GM19455 (cell line): ENCODE data around the gene BTC.
"Not testable (repeated sequence)": the region's sequence is repeated elsewhere in the genome, so short reads cannot be mapped to it uniquely, and the experiment has no call there.

ENCODE experiments used
- ATAC-seq: cut with Tn5 transposase; IDR thresholded peaks from one replicate; pipeline ENCODE4 v1.9.1; 2021; ENCODE audit not compliant: unreplicated experiment

Gene BTC

GRCh38 chr4:74758551-74759145 lies 35.7 kb downstream of the BTC start:
- no peak for ATAC-seq

- ATAC-seq: no peak
These were observed 37.2 kb downstream of the BTC start for GRCh38 chr4:74757136-74757535.

- ATAC-seq: no peak
These were observed 38.8 kb downstream of the BTC start for GRCh38 chr4:74755486-74755885.

- ATAC-seq: no peak
These were observed 40.1 kb downstream of the BTC start for GRCh38 chr4:74754218-74754617.

DNA sequence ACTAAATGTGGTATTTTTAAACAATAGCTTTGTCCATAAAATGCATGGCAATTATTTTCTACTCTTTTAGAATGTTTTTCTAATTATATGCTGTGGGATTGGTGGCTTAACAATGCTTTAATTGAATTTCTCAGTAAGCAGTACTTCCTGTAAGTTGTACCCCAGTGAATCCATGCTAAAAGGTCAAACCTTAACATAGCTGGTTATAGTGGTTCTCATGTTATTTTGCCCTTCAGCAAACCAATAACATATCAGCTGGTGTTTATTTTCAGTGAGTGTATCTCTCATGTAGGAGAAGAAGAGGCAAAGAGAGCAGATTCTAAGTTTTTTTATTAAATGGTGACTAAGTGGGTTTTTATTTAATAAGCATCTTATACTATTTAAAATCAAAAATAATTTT lies 41.5 kb downstream of the BTC start:
- ATAC-seq: no peak

- ATAC-seq: no peak
These were observed 42.5 kb downstream of the BTC start for GRCh38 chr4:74751856-74752255.

- no peak for ATAC-seq
These were observed 43.1 kb downstream of the BTC start for GRCh38 chr4:74751247-74751646.

- no peak for ATAC-seq
These were observed 52.1 kb downstream of the BTC start for GRCh38 chr4:74742185-74742584.

GRCh38 chr4:74738464-74739143 lies 55.7 kb downstream of the BTC start:
- no peak for ATAC-seq

DNA sequence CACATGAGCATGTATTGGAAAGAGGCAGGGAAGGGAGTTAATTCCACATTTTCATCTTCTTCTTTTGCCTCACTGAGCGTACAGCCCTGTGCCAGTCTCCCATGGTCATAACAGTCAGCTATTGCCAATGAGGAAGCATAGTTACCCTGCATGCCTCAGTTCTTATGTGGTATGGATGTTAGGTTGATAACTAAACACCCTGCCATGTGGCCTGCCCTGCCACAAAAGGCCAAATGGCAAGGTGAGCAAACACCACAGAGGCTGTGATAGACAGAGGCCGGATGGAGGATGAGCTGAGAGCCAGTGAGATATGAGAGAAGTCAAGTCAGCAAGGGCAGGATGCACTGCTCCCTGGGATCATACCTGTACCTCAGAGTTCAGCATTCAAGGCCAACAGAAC lies 59.3 kb downstream of the BTC start:
- no peak for ATAC-seq

DNA sequence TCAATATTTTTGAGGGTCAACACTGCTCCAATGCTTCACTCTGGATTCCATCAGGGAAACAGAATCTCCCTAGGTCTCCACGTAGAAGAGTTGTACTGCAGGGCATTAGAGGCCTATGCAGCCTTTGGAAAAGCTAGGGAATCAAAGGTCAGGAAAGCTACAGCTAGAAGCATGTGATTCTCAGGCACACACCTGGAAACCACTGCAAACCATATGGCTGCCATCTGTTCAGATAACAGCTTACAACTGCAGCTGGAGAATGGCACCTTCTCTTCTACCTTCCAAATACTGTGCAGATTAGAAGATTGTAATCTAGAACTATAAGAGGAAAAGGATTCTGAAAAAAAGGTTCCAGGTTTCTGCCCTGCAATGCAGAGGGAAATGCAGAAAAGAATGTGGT lies 60.6 kb downstream of the BTC start:
- ATAC-seq: no peak

GRCh38 chr4:74724979-74725378 lies 69.3 kb downstream of the BTC start:
- no peak for ATAC-seq

DNA sequence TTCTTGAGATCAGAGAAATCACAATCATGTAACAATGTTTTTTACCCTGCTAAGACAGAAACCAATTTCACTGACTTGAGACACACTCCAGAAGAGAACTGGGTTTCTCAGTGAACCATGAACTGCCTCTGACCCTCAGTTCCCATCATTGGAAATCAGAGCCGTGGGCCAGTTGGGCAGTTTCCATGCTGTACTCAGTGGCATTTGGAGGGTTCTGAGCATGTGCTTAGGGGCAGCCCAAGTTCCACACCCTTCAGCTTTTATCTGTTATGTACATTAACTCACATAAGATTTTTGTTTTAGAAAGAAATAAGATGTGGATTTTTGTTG lies 77.9 kb downstream of the BTC start:
- ATAC-seq: no peak

DNA sequence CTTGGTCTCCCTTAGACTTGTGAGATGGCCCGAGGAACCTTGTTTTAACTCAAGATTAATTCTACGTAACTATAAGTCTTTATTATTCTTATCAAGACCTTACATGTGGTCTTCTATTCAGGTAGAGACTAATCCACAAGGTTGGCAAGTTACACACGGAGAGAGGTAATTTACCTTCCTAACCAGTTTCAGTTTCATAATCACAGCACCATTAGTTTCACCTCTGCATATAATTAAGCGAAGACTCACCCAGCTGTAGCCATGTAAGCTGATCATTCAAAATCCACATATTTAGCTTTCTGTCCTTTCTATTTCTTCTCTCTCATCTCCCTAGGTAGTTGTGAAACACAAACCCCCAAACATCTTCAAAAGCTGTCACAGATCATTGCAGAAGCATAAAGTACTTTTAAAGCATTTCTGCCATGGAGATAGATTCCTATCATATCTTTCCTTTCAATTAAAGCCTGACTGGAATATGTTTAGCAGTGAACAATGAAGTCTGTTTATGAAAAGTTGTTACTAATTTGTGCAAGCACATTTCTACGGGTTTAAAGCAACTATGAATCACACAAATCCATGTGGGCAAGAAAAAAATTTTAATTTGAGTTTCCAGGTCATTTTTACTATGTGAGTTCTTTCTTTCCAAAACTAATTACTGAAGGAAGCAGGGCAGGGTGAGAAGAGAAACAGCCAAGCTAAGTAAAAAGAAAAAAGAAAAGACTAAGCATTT lies 78.5 kb downstream of the BTC start:
- ATAC-seq: no peak

DNA sequence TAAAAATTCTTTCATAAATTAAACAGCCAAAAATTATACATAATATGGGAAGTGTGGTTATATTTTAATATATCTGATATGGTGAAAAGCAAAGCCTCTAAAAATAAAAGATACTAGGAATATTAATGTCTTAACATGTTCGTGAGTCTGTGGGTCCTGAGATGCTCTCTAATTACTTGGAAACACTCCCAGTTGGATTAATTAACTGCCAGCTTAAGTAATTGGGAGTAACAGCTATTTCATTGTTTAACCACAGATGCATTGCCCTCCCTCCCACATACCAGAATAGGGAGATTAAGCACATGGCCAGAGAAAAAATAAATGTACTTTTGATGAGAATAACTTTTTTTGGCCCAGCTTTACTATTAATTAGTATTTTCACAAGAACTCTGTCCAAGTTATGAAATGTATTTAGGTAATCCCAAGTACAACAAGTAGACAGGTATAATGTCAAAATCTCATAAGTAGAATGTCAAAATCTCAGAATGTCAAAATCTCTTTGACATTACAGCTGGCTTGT lies 79.7 kb downstream of the BTC start:
- ATAC-seq: no peak

- ATAC-seq: not testable (repeated sequence)
These were observed 86.2 kb downstream of the BTC start for GRCh38 chr4:74708135-74708534.
